ENCODE measurements around the gene LIX1. TPM values are rescaled to one million over a fixed set of nuclear protein-coding genes. Genes with fewer than 3 reads are reported as not detected.

The LIX1 gene
- total and polyA plus RNA-seq, 10 donors: 0.06 to 0.14 TPM; not detected in 8

DNA sequence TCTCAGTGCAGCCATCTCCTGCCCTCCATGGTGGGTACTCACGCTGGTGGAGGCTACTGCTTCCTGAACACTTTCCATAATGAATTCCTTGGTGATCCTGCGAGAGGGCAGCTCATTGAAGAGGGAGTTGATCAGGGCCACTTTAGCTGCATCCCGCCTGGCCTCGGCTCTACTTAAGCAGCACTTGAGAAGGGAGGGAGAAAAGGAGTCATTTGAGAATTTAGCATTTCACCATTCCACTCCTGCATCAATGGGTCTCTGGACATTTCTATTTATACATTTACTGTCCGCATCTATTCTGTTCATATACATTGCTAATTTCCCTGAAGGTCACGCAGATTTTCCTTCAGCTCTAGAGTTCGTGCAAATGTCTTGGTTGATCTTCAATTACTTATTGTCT lies 35.1 kb downstream of the LIX1 start:
- 90 to 93% (median 92%) methylated on average over 7 of the region's 7 CpGs for WGBS, 5 donors
- no peaks in the 10 kb centered on the region for H3K27me3 ChIP-seq (replicated peaks in 1 of 7)
- no peak overlapping the region for H3K27ac ChIP-seq
- TF ChIP-seq POLR2A (IDR thresholded peaks at IDR 0.05) (no peak), POLR2AphosphoS5 (IDR thresholded peaks at IDR 0.05) (no peak)
- TF ChIP-seq, protein P1, sequence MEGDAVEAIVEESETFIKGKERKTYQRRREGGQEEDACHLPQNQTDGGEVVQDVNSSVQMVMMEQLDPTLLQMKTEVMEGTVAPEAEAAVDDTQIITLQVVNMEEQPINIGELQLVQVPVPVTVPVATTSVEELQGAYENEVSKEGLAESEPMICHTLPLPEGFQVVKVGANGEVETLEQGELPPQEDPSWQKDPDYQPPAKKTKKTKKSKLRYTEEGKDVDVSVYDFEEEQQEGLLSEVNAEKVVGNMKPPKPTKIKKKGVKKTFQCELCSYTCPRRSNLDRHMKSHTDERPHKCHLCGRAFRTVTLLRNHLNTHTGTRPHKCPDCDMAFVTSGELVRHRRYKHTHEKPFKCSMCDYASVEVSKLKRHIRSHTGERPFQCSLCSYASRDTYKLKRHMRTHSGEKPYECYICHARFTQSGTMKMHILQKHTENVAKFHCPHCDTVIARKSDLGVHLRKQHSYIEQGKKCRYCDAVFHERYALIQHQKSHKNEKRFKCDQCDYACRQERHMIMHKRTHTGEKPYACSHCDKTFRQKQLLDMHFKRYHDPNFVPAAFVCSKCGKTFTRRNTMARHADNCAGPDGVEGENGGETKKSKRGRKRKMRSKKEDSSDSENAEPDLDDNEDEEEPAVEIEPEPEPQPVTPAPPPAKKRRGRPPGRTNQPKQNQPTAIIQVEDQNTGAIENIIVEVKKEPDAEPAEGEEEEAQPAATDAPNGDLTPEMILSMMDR (IDR thresholded peaks at IDR 0.05 in 8 of 11, conservative IDR thresholded peaks at IDR 0.05 in 3 of 11): no peak
- intact Hi-C loops (cut with DNase I; ENCODE audit: low total_unique reads): no loop called here
- H3K36me3 ChIP-seq: no peaks in the 10 kb centered on the region
- DNase-seq: no peak
- no peak overlapping the region for H3K4me3 ChIP-seq
- no peaks in the 10 kb centered on the region for H3K9me3 ChIP-seq
- no peaks in the 10 kb centered on the region for H3K4me1 ChIP-seq

DNA sequence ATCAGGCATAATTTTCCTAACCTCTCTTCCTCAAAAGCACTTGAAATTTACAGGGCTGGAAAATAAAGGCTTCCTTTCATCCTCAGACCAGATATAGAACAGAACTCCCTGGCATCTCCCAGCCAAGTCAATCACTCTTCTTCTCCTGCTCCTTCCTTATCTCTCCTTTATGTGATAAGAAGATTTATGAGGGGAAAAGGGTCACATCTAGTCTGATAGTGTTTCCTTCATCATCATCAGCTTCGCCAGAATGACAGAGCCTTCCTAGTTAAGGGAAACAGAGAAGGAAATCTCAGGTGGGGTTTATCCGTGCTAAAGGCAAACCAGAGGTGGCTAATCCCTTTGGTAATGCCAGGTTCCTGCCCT lies 36.2 kb downstream of the LIX1 start:
- Histone ChIP-seq H3K4me1 (no peaks in the 10 kb centered on the region), H3K9me3 (no peaks in the 10 kb centered on the region), H3K27ac (no peak overlapping the region), H3K27me3 (replicated peaks in 1 of 7) (no peaks in the 10 kb centered on the region), H3K4me3 (no peak overlapping the region), H3K36me3 (no peaks in the 10 kb centered on the region)
- intact Hi-C loops (cut with DNase I; ENCODE audit: low total_unique reads): no loop called here
- no peak for DNase-seq
- WGBS, 5 donors: 65 to 86% (median 80%) methylated on average over 2 of the region's 2 CpGs
- TF ChIP-seq POLR2AphosphoS5 (IDR thresholded peaks at IDR 0.05): no peak

GRCh38 chr5:97105501-97106215 lies 36.8 kb downstream of the LIX1 start:
- H3K9me3 ChIP-seq: no peaks in the 10 kb centered on the region
- 90 to 95% (median 91%) methylated on average over 13 of the region's 13 CpGs for WGBS, 5 donors
- DNase-seq: no peak
- H3K27ac ChIP-seq: no peak overlapping the region
- TF ChIP-seq POLR2AphosphoS5 (IDR thresholded peaks at IDR 0.05): no peak
- TF ChIP-seq POLR2A (IDR thresholded peaks at IDR 0.05): no peak
- TF ChIP-seq, protein P1 (IDR thresholded peaks at IDR 0.05 in 8 of 11, conservative IDR thresholded peaks at IDR 0.05 in 3 of 11): no peak
- no peaks in the 10 kb centered on the region for H3K4me1 ChIP-seq
- intact Hi-C loops (cut with DNase I; ENCODE audit: low total_unique reads): no loop called here
- no peaks in the 10 kb centered on the region for H3K36me3 ChIP-seq
- no peaks in the 10 kb centered on the region for H3K27me3 ChIP-seq (replicated peaks in 1 of 7)
- no peak overlapping the region for H3K4me3 ChIP-seq

DNA sequence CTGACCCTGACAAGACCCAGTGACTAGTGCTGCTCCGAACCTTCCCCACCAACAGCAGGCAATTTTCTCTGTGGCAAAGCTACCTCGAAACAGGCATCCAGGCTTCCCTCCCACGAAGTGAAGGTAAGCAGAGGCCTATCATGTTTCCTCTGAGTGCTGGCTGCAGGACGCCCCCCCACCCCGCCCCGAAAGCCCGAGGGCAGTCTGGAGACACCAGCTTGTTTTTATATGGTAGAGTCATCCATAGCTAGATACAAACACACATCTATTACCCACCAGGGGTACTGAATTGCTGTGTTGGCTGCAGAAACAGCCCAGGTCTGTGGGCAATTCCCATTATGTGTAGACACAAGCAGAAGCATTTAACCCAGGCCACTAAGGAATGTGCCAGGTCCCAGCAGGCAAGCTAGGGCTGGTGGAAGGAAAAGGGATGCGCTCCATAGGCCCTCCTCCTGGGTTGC lies 40.4 kb downstream of the LIX1 start:
- Histone ChIP-seq H3K27ac (no peak overlapping the region), H3K9me3 (no peaks in the 10 kb centered on the region), H3K4me3 (no peak overlapping the region), H3K27me3 (replicated peaks in 1 of 7) (no peaks in the 10 kb centered on the region), H3K36me3 (no peaks in the 10 kb centered on the region), H3K4me1 (peaks cover 0 to 19% (median 0%) of the 10 kb centered on the region in 6 donors)
- intact Hi-C loops (cut with DNase I; ENCODE audit: low total_unique reads): no loop called here
- DNase-seq: no peak
- WGBS, 5 donors: 79 to 85% (median 83%) methylated on average over 5 to 8 of the region's 8 CpGs
- TF ChIP-seq, protein P1 (IDR thresholded peaks at IDR 0.05 in 8 of 11, conservative IDR thresholded peaks at IDR 0.05 in 3 of 11): no peak
- TF ChIP-seq POLR2A (IDR thresholded peaks at IDR 0.05) (no peak), POLR2AphosphoS5 (IDR thresholded peaks at IDR 0.05) (no peak)

Data from spleen (tissue), 11 donors.